Vagina (tissue), 2 donors: ENCODE data around the gene BAG1. TPM values are rescaled to one million over a fixed set of nuclear protein-coding genes. Genes with fewer than 3 reads are reported as not detected.

Experiments used
- DNase-seq, 2 donors: peaks; one replicate each; pipeline ENCODE4 v3.0.0-alpha.2; 2017; ENCODE audit errors: extremely low spot score in 2 of 2
- H3K27ac ChIP-seq: fragments of 200-600 bp; sonication (generic); one replicate; pipeline ENCODE4 v1.5.1; 2019
- H3K27me3 ChIP-seq: fragments of 200-600 bp; sonication (generic); one replicate; pipeline ENCODE4 v1.5.1; 2019
- H3K36me3 ChIP-seq, 2 donors: fragments of 200-600 bp; sonication (generic); one replicate each; pipeline ENCODE4 v1.5.1; 2017 to 2019
- H3K4me1 ChIP-seq: fragments of 200-600 bp; sonication (generic); one replicate; pipeline ENCODE4 v1.5.1; 2019
- H3K4me3 ChIP-seq, 2 donors: fragments of 200-600 bp; sonication (generic); 1 replicate in 1 of 2; 2 replicates in 1 of 2; pipeline ENCODE4 v1.5.1; 2016 to 2019
- H3K9me3 ChIP-seq: fragments of 200-600 bp; sonication (generic); one replicate; pipeline ENCODE4 v1.5.1; 2019
- CTCF ChIP-seq, 3 experiments: fragments of 450-650 bp in 2 of 3; fragments of 200-600 bp in 1 of 3; sonication (generic) in 1 of 3; IDR thresholded peaks; one replicate each; pipeline ENCODE4 v1.5.1; 2017 to 2019; ENCODE audit warnings: antibody characterized with exemption in 3 of 3, mild to moderate bottlenecking in 2 of 3, moderate library complexity in 2 of 3
- POLR2A ChIP-seq, 2 donors: fragments of 450-650 bp; IDR thresholded peaks; one replicate each; pipeline ENCODE4 v1.6.1; 2017; ENCODE audit warnings: antibody characterized with exemption in 2 of 2, mild to moderate bottlenecking in 2 of 2, moderate library complexity in 2 of 2
- POLR2AphosphoS5 ChIP-seq, 2 donors: sonication (generic); formaldehyde crosslinking; IDR thresholded peaks; one replicate each; pipeline ENCODE4 v1.9.0; 2017; ENCODE audit warnings: antibody characterized with exemption in 2 of 2, mild to moderate bottlenecking in 2 of 2, low read depth in 1 of 2; ENCODE audit not compliant: insufficient read depth in 1 of 2
- intact Hi-C: fragments of 100-400 bp; cut with DNase I; formaldehyde crosslinking; loops from one replicate; pipeline ENCODE4 v1.15.1; 2023
- total RNA-seq: library from RNA; depleted of rRNA; stranded (reverse); fragments of >200 nt; gene quantifications from one replicate; pipeline ENCODE4 v1.2.3, GENCODE V29; 2016

BAG1 gene
- total RNA-seq, 1 donor from 2014 or later = 127 TPM

GRCh38 chr9:33294670-33295432 lies 30.3 kb upstream of the BAG1 start:
- peaks cover 76% of the 10 kb centered on the region for H3K4me1 ChIP-seq
- no peaks in the 10 kb centered on the region for H3K9me3 ChIP-seq
- H3K27ac ChIP-seq = no peak overlapping the region
- no peak for DNase-seq
- no peaks in the 10 kb centered on the region for H3K27me3 ChIP-seq
- intact Hi-C loops = no loop called here
- TF ChIP-seq CTCF (IDR thresholded peaks at IDR 0.05) (no peak), POLR2A (IDR thresholded peaks at IDR 0.05) (no peak), POLR2AphosphoS5 (IDR thresholded peaks at IDR 0.05; ENCODE audit: insufficient read depth in 1 of 2, low read depth in 1 of 2) (no peak)
- no peak overlapping the region for H3K4me3 ChIP-seq
- peaks cover 0 to 49% of the 10 kb centered on the region in 2 donors for H3K36me3 ChIP-seq

GRCh38 chr9:33293782-33294181 lies 29.3 kb upstream of the BAG1 start:
- intact Hi-C loops = no loop called here
- TF ChIP-seq CTCF (IDR thresholded peaks at IDR 0.05) = no peak
- no peak for TF ChIP-seq POLR2AphosphoS5 (IDR thresholded peaks at IDR 0.05; ENCODE audit: insufficient read depth in 1 of 2, low read depth in 1 of 2)
- no peak for TF ChIP-seq POLR2A (IDR thresholded peaks at IDR 0.05)
- H3K27me3 ChIP-seq = no peaks in the 10 kb centered on the region
- no peak overlapping the region for H3K27ac ChIP-seq
- no peaks in the 10 kb centered on the region for H3K9me3 ChIP-seq
- H3K4me1 ChIP-seq = peaks cover 77% of the 10 kb centered on the region
- H3K4me3 ChIP-seq = no peak overlapping the region
- no peak for DNase-seq
- H3K36me3 ChIP-seq = peaks cover 0 to 40% of the 10 kb centered on the region in 2 donors

- peak overlapping the region; percentile 98 for H3K27ac ChIP-seq
- intact Hi-C loops = no loop called here
- peaks cover 60% of the 10 kb centered on the region for H3K4me1 ChIP-seq
- no peaks in the 10 kb centered on the region for H3K27me3 ChIP-seq
- H3K36me3 ChIP-seq = peaks cover 0 to 24% of the 10 kb centered on the region in 2 donors
- TF ChIP-seq POLR2A (IDR thresholded peaks at IDR 0.05) (no peak), CTCF (IDR thresholded peaks at IDR 0.05) (no peak), POLR2AphosphoS5 (IDR thresholded peaks at IDR 0.05; ENCODE audit: insufficient read depth in 1 of 2, low read depth in 1 of 2) (no peak)
- no peak for DNase-seq
- no peak overlapping the region for H3K4me3 ChIP-seq
- H3K9me3 ChIP-seq = no peaks in the 10 kb centered on the region
These were observed 27.4 kb upstream of the BAG1 start for GRCh38 chr9:33291901-33292300.

GRCh38 chr9:33291031-33291397 lies 26.5 kb upstream of the BAG1 start:
- peaks cover 0 to 15% of the 10 kb centered on the region in 2 donors for H3K36me3 ChIP-seq
- TF ChIP-seq POLR2A (IDR thresholded peaks at IDR 0.05) = no peak
- no peak for TF ChIP-seq POLR2AphosphoS5 (IDR thresholded peaks at IDR 0.05; ENCODE audit: insufficient read depth in 1 of 2, low read depth in 1 of 2)
- no peak for TF ChIP-seq CTCF (IDR thresholded peaks at IDR 0.05)
- intact Hi-C loops = no loop called here
- DNase-seq = no peak
- peak overlapping the region; percentile 98 for H3K27ac ChIP-seq
- H3K9me3 ChIP-seq = no peaks in the 10 kb centered on the region
- H3K27me3 ChIP-seq = no peaks in the 10 kb centered on the region
- H3K4me1 ChIP-seq = peaks cover 51% of the 10 kb centered on the region
- peak overlapping the region; percentile 70 to 73 for H3K4me3 ChIP-seq
